HG03460 (cell line): Measurements from ENCODE around the gene CYP8B1.

ENCODE experiments used
- ATAC-seq: cut with Tn5 transposase; IDR thresholded peaks from one replicate; pipeline ENCODE4 v1.9.1; 2021; ENCODE audit not compliant: unreplicated experiment

Gene CYP8B1

DNA sequence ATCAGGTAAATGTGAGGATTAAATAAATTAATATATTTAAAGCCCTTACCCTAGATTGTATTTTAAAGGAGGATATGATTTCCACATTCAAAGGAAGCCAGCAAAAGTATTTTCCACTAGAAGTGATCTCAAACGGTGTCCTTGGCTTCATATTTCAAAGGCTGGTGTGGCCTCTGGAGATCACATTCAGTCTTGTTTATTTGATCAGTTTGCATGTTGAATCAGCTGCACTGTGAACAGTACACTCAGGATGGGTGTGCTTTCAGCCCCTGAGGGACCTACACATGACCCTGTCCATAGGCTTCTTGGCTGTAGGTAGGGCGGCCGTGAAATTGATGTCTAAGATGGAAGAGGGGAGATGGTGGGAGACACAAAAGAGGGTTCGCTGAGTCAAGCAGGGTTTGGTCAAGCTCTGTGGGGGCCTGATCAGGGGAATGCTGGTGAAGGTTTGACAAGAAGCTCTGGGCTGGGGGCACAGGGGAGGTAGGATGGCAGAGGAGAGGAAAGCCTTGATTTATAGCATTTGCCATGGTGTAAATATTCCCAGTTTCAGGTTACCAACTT, 21.9 kb downstream of the CYP8B1 start:
- no peak for ATAC-seq

DNA sequence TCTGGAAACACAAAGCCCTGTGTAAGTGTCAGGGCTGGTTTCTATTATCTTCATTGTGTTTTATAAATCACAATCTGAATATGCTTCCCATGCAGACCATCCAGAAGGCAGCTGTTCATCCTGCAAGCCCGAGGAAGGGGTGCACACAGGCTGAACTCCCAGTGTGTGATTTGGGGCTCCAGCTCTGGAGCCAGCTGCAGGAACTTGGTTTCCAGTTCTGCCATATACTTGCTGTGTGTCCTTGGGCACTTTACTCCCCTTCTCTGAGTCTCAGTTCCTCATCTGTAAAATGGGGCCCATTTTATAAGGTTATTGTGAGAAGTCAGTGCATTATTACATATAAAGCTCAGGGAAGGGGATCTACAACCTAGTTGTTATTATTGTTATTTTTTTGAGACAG, 22.6 kb downstream of the CYP8B1 start:
- ATAC-seq, result no peak

GRCh38 chr3:42852441-42852840, 23.2 kb downstream of the CYP8B1 start:
- ATAC-seq, result no peak

DNA sequence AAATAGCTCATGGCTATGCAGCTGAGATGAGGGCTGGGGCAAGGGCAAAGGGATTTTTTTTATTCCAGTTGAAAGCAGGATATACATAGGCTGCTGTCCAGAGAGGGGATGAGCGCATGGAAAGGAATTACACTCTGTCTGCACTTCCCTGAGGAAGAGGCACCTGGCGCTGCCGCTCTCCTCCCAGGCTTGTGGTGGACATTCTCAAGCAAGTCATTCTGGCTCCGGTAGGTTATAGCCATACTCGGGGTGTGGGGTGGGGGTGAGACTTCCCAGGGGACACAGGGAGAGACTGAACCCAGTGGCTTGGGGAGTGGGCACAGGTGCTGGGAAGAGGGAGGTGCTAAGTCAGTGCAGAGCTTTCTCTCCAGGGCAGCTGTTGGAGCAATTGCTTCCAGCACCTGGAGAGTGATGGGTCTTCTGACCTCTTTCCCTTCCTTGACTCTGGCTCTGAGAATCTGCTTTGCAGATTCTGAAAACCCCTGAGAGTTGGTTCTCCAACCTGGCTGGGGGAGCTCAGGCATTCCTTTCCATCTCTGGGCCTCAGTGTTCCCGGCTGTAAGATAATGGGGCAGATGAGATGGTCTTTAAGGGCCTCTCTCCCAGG, 24.3 kb downstream of the CYP8B1 start:
- ATAC-seq, result no peak

DNA sequence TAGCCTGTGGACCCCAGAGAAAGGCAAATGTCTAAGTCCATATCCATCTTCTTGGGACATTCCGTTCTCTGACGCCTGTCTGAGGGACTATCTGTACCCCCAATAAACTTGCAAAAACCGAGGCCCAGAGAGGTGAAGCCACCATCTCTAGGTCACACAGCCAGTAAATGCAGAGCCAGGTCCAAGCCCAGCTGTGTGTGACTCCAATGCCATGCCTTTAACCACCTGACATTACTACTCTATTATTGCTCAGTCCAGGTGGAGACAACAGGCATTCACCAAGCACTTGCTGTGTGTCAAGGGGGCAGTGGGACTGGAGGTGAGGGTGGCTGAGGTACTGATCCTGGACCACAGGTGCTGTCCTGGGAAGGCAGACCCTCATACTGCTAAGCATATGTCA, 25.4 kb downstream of the CYP8B1 start:
- ATAC-seq, result no peak

GRCh38 chr3:42849017-42849416, 26.7 kb downstream of the CYP8B1 start:
- no peak for ATAC-seq

DNA sequence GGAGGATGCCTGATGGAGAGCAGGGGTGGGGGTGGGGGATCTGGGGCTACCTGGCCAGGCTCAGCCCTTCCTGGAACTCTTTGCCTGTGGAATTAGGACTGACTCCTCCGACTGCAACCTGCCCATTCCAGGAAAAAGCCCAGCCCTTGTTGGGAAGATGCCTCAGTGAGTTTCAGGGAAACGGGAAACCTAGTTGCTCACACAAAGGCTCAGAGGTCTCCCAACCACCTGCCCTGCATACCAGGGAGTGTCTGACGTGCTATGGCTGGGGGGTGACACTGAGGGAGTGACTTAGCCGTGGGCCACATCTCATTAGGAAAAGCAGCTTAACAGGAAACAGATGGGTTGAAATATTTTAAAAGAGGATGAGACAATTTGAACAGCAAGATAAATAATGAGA, 27.9 kb downstream of the CYP8B1 start:
- no peak for ATAC-seq

DNA sequence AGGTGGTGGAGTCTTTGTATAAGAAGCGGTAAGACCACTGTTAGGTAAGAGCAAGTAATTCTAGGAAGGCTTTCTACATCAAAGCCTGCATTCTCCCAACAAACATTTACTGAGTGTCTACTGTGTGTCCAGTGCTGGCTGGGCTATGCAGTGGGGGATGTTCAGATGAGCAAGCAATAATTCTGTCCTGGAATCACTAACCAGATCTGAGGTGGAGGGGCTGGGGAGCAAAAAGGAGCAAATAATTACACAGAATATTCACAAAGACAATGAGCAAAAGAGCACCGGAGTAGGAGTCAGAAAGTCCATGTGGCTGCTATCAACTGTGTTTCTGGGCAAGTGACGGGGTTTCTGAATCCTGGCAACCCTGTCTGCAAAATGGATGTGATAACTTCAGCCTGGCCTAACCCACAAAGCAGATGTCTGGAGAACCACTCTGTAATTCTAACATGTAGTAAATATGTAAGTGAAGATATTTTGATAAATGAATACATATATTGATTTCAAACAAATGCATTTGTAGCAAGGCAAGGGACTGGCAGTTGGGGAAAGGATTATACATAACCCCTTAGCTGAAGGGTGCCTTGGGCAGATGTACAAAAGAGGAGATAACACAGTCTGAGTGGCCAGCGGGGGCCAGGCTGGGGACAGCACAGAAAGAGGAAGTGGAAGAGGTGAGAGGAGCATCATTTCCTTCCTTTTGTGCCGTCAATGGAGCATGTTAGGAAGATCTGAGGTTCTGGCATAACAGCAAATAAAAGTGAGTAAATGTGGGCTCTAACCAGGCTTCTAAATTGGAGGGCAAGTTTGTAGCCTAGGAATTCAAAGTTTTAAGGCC, 28.8 kb downstream of the CYP8B1 start:
- no peak for ATAC-seq

GRCh38 chr3:42844815-42845214, 30.9 kb downstream of the CYP8B1 start:
- ATAC-seq, result no peak

GRCh38 chr3:42844412-42844713, 31.3 kb downstream of the CYP8B1 start:
- no peak for ATAC-seq

DNA sequence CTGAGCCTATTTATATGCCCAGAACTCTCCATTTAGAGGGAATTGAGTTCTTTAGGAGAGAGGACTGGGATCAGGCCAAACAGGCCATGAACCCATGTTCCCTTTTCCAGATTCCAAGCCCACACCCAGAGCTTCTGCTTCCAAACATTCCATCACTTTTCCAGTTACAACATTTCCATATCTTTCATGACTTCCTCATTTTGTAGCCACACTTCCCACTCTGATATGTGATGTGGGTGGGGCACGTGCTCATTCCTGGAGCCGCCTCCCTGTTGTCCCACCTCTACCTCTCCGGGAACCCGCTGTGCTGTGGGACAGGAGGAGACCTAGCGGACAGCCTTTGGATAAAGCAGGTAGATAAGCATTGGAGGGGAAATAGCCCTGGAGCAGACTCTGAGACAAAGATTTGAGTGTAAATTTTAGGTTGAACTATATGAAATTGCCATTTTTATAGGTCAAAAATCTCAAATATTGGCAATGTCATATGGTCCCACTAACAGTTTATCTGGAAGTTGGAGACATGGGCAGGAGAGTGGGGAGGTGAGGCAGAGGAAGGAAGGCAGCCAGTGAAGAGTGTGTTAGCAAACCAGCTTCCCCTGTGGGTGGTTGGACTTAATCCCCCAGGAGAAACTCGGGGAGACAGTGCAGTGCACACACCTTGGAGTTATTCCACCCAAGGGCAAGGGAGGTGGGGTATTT, 31.8 kb downstream of the CYP8B1 start:
- ATAC-seq, result no peak

- no peak for ATAC-seq
Observed at GRCh38 chr3:42841332-42841731, 34.3 kb downstream of the CYP8B1 start.

DNA sequence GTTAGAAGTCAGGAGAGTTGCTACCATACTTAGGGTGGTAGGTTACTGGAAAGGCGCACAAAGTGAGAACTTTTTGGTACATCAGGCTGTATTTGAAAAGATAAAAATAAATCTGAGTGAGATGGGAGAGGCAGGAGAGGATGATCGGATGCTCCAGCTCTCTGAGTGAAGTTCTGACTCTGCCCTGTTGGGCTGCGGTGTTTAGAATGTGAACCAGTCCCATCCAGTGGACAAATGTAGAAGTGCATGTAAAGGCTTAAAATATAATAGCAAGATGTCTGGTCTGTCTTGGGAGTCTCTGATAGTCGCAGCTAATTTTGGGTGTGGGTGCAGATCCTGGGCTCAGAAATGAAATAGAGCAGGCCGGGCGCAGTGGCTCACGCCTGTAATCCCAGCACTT, 36.1 kb downstream of the CYP8B1 start:
- no peak for ATAC-seq

- ATAC-seq, result no peak
Observed at GRCh38 chr3:42838571-42838970, 37.1 kb downstream of the CYP8B1 start.

DNA sequence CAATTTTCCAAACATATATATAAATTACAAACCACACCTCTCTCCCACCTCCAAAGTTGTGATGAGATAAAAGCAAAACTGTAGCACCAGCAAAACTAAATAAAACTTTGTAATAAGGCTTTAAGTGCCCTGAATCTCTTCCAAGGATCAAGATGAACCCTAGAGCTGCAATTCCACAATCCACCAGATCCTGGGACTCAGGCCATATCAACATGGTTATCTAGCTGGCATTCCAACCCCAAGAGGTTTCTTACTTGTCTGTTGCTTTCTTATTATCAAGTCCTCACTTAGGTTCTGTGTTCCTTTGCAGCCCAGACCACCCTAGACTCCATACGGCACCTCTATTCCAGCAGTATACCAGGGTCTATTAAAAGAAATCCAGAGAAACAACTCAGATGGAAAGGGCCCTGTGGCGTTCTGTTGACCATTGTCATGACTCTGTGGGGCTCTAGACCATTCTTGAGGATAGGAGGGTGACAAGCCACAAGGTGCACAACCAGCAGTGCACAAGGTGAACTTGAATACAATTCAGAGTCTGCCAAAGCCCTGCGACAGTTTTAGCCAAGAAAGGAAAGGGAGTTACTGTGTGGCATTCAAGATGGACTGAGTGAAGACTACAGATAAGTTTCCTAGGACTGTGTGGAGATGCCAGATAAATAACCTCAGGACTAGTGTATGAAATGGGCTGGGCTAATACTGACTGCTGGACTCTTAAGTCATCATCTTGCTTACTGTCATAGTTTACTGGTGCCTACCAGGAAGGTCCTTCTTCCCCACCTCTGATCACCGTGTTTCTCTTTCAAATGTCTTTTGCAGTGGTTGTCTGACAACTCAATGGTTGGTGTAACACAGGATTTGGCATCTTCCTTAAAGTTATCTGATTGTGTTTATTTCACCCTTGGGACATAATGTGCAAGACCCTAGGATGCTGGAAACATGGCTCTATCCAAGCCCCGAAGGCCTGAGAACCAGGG, 39.2 kb downstream of the CYP8B1 start:
- no peak for ATAC-seq

- ATAC-seq, result no peak
Observed at GRCh38 chr3:42831321-42831713, 44.4 kb downstream of the CYP8B1 start.

DNA sequence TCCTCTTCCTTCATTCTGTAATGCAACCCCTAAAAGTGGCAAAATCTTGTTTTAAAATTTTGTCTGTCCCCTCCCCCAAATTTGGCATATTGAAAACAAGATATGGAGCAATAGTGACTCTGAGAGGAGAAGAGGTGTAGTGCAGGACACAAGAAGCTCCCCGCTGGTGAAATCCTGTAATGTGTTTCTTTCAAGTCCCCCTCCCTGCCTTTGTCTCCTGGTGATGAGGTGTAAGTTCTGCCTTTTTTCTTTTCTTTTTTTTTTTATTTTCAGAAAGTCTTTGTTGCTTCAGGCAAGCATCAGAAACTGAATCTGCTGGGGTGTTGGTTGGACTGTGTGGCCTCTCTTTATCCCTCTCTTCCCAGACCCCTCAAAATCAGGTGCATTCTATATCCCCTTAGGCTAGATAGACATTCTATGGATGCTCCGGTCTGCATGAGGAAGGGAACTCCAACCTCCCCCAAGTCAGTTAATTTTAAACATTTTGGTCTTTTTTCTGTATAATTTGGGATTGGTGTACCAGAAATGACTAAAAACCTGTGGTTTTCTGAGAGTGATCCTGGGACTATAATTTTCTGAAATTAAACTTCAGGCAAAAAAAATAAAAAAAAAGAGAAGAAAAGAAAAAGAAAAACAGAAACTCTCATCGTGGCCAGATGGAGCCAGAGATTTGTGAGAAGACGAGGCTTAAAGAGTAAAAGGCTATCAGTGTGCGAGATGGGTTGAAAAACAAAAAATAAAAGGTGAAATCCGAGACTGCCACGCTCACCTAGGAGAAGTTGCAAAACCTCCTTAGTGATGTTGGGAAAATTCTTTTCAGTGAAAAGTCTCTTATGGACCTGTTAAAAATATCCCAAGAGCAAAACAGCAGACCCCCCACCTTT, 45.0 kb downstream of the CYP8B1 start:
- no peak for ATAC-seq

GRCh38 chr3:42829628-42830436, 45.8 kb downstream of the CYP8B1 start:
- no peak for ATAC-seq

DNA sequence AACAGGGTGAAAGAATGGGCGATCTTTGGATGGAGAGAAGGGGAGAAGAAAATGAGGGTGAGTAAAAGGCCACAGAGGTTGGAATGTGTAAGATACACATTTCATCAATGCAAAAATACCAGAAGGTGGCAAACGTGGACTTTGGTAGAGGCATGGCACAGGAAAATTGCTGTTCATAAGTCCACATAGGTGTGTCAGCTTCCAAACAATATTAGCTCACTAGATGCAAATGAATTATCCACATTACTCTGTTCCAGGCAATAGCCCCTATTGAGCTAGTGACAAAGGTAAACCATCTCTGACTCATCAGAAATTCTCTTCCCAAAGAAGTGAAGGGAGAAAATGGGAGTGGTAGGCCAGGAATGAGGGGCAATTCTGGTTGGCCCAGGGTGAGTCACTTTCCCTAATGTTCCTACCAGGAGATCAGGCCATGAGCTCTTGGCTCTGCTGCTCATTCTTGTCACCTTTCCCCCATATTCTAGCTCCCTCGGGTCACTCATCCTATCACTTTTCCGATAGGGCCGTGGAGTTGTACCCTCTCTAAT, 46.5 kb downstream of the CYP8B1 start:
- no peak for ATAC-seq
